ENCODE measurements around the gene SLC51B.

The SLC51B gene

DNA sequence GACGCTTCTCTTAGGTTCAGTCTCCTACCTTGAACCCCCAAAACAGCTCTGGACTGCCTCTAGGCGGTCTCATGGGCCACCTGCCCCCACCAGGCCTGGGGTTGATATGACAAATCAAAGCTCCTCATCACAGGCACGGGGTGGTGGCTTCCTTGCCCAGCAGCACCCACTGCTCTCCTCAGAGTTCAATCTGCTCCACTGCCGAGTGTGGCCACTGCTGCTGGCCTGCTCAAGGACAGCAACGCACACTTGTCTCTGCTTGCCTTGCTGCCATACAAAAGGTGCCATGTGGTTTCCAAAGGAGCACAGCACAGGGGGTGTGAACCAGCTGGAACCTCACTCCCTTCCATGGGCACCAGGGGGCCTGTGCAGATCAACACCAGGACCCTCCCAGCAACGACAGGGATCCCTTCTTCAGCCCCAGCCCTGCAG is 41.5 kb downstream of the SLC51B start:
- Histone ChIP-seq H3K36me3 (ENCODE audit: insufficient read depth, insufficient read length, low read length) (no peaks in the 10 kb centered on the region), H3K9me3 (ENCODE audit: insufficient read depth, low read length) (no peaks in the 10 kb centered on the region), H3K4me3 (ENCODE audit: insufficient read length, low read depth) (no peak overlapping the region), H3K4me1 (ENCODE audit: insufficient read depth, insufficient read length) (peaks cover 53% of the 10 kb centered on the region), H3K27me3 (ENCODE audit: insufficient read depth, insufficient read length) (no peaks in the 10 kb centered on the region), H3K9ac (ENCODE audit: insufficient read length, low read depth) (no peak overlapping the region)
- no peak for DNase-seq (ENCODE audit: low read depth, low spot score)
- TF ChIP-seq YY1 (IDR thresholded peaks at IDR 0.05; ENCODE audit: insufficient read depth, insufficient read length): no peak
- TF ChIP-seq ZNF274 (IDR thresholded peaks at IDR 0.05; ENCODE audit: low read depth, low read length): no peak
- no peak for TF ChIP-seq SUZ12 (IDR thresholded peaks at IDR 0.05; ENCODE audit: extremely low read depth, insufficient read depth, insufficient read length)

DNA sequence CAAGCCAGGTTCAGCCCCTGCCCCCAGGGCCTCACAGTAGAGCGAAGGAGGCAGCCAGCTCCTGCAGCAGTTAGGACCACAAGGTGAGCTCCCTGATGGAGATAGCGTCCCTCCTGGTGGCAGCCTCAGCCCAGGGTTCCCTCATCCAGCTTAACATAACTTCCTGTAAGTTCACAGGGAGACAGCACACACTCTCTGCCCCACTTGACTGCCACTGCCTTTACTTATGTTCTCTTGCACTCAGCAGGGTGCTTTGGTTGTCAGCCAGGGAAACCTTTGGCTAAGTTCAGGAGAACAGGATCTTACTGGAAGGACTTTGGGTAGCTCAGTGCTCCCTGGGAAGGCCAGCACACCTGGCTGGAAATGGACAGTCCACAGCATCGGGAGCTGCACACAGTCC is 42.2 kb downstream of the SLC51B start:
- H3K4me1 ChIP-seq (ENCODE audit: insufficient read depth, insufficient read length): peaks cover 45% of the 10 kb centered on the region
- no peaks in the 10 kb centered on the region for H3K27me3 ChIP-seq (ENCODE audit: insufficient read depth, insufficient read length)
- no peaks in the 10 kb centered on the region for H3K36me3 ChIP-seq (ENCODE audit: insufficient read depth, insufficient read length, low read length)
- peak overlapping the region; percentile 22 for H3K9ac ChIP-seq (ENCODE audit: insufficient read length, low read depth)
- TF ChIP-seq YY1 (IDR thresholded peaks at IDR 0.05; ENCODE audit: insufficient read depth, insufficient read length) (no peak), SUZ12 (IDR thresholded peaks at IDR 0.05; ENCODE audit: extremely low read depth, insufficient read depth, insufficient read length) (no peak)
- no peak for DNase-seq (ENCODE audit: low read depth, low spot score)
- H3K4me3 ChIP-seq (ENCODE audit: insufficient read length, low read depth): no peak overlapping the region
- H3K9me3 ChIP-seq (ENCODE audit: insufficient read depth, low read length): no peaks in the 10 kb centered on the region

DNA sequence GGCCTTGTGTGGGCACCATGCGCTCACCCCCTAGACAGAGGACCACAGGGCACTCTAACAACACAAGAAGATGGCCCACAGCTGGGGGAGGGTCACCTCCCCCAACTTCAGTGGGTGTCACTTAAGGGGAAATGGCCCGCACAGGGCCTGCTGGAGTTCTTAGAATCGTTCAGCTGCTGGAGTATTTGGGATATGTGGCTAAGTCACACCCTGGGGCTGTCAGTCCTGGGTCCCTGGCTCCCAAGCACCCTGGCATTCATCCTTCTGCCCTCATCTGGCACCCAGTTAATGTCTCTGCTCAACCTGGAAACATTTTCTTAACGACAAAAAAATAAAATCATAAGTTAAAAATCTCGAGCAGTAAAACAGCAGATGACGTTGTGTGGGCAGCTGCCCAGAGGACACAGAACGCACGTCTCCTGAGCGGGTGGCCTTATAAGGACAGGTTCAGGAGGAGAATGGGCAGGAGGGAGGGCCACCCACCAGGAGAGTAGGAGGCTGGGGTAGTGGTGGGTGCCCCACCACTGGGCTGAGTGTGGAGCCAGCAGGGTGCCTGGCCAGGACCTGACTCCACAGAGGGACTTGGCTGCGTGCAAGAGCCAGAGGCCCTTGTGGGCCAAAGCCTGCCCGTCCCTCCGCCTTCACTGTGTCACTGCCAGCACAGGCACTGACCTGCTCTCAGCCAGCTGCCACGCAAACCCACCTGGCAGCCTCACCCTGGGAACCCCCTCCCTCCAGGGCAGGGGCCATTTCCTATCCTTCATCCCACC is 42.9 kb downstream of the SLC51B start:
- H3K36me3 ChIP-seq (ENCODE audit: insufficient read depth, insufficient read length, low read length): no peaks in the 10 kb centered on the region
- peak overlapping the region; percentile 22 for H3K9ac ChIP-seq (ENCODE audit: insufficient read length, low read depth)
- H3K4me1 ChIP-seq (ENCODE audit: insufficient read depth, insufficient read length): peaks cover 41% of the 10 kb centered on the region
- no peak for DNase-seq (ENCODE audit: low read depth, low spot score)
- no peak overlapping the region for H3K4me3 ChIP-seq (ENCODE audit: insufficient read length, low read depth)
- H3K27me3 ChIP-seq (ENCODE audit: insufficient read depth, insufficient read length): no peaks in the 10 kb centered on the region
- H3K9me3 ChIP-seq (ENCODE audit: insufficient read depth, low read length): no peaks in the 10 kb centered on the region
- TF ChIP-seq SUZ12 (IDR thresholded peaks at IDR 0.05; ENCODE audit: extremely low read depth, insufficient read depth, insufficient read length) (no peak), ZNF274 (IDR thresholded peaks at IDR 0.05; ENCODE audit: low read depth, low read length) (no peak), YY1 (IDR thresholded peaks at IDR 0.05; ENCODE audit: insufficient read depth, insufficient read length) (no peak)

DNA sequence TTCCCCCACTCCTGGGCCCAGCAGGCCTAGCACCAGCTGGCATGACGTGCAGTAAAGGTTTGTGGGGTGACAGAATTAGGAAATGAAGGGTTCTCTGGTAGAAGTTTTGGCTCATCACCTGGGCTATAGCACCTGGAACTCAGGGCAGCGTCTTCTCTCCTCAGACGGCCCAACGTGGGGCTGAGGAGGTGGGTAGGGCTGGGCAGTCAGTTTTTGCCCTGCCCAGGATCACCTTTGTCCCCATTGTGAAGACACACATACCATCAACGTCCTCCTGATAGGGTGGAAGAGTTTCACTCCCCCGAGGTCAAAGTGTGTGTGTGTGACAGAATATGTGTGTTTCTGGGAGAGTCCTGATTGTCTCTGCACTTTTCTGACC is 43.4 kb downstream of the SLC51B start:
- no peak overlapping the region for H3K9ac ChIP-seq (ENCODE audit: insufficient read length, low read depth)
- H3K9me3 ChIP-seq (ENCODE audit: insufficient read depth, low read length): no peaks in the 10 kb centered on the region
- no peaks in the 10 kb centered on the region for H3K27me3 ChIP-seq (ENCODE audit: insufficient read depth, insufficient read length)
- TF ChIP-seq YY1 (IDR thresholded peaks at IDR 0.05; ENCODE audit: insufficient read depth, insufficient read length) (no peak), SUZ12 (IDR thresholded peaks at IDR 0.05; ENCODE audit: extremely low read depth, insufficient read depth, insufficient read length) (no peak), ZNF274 (IDR thresholded peaks at IDR 0.05; ENCODE audit: low read depth, low read length) (no peak)
- H3K4me3 ChIP-seq (ENCODE audit: insufficient read length, low read depth): no peak overlapping the region
- no peaks in the 10 kb centered on the region for H3K36me3 ChIP-seq (ENCODE audit: insufficient read depth, insufficient read length, low read length)
- peaks cover 38% of the 10 kb centered on the region for H3K4me1 ChIP-seq (ENCODE audit: insufficient read depth, insufficient read length)
- no peak for DNase-seq (ENCODE audit: low read depth, low spot score)

- Histone ChIP-seq H3K36me3 (ENCODE audit: insufficient read depth, insufficient read length, low read length) (no peaks in the 10 kb centered on the region), H3K4me3 (ENCODE audit: insufficient read length, low read depth) (no peak overlapping the region), H3K4me1 (ENCODE audit: insufficient read depth, insufficient read length) (peaks cover 31% of the 10 kb centered on the region), H3K27me3 (ENCODE audit: insufficient read depth, insufficient read length) (no peaks in the 10 kb centered on the region), H3K9ac (ENCODE audit: insufficient read length, low read depth) (no peak overlapping the region), H3K9me3 (ENCODE audit: insufficient read depth, low read length) (no peaks in the 10 kb centered on the region)
- no peak for DNase-seq (ENCODE audit: low read depth, low spot score)
- no peak for TF ChIP-seq YY1 (IDR thresholded peaks at IDR 0.05; ENCODE audit: insufficient read depth, insufficient read length)
- TF ChIP-seq ZNF274 (IDR thresholded peaks at IDR 0.05; ENCODE audit: low read depth, low read length): no peak
- TF ChIP-seq SUZ12 (IDR thresholded peaks at IDR 0.05; ENCODE audit: extremely low read depth, insufficient read depth, insufficient read length): no peak
Measured at GRCh38 chr15:65089206-65089824, 44.1 kb downstream of the SLC51B start.

GRCh38 chr15:65091946-65092770 is 47.0 kb downstream of the SLC51B start:
- TF ChIP-seq SUZ12 (IDR thresholded peaks at IDR 0.05; ENCODE audit: extremely low read depth, insufficient read depth, insufficient read length) (no peak), YY1 (IDR thresholded peaks at IDR 0.05; ENCODE audit: insufficient read depth, insufficient read length) (no peak), ZNF274 (IDR thresholded peaks at IDR 0.05; ENCODE audit: low read depth, low read length) (no peak)
- no peak overlapping the region for H3K9ac ChIP-seq (ENCODE audit: insufficient read length, low read depth)
- no peaks in the 10 kb centered on the region for H3K27me3 ChIP-seq (ENCODE audit: insufficient read depth, insufficient read length)
- DNase-seq (ENCODE audit: low read depth, low spot score): no peak
- no peak overlapping the region for H3K4me3 ChIP-seq (ENCODE audit: insufficient read length, low read depth)
- no peaks in the 10 kb centered on the region for H3K9me3 ChIP-seq (ENCODE audit: insufficient read depth, low read length)
- H3K4me1 ChIP-seq (ENCODE audit: insufficient read depth, insufficient read length): peaks cover 27% of the 10 kb centered on the region
- H3K36me3 ChIP-seq (ENCODE audit: insufficient read depth, insufficient read length, low read length): no peaks in the 10 kb centered on the region
